NOMO-1 treated with DMSO at 0.1 percent for 48 hours (cell line): ENCODE results near the gene UPP2.
A peak's percentile ranks its signal among the peaks of the same experiment; 100 is the strongest.

Experiments used
- DNase-seq: peaks from one replicate; lab custom pipeline; 2025; ENCODE audit not compliant: unreplicated experiment; lab: John Stamatoyannopoulos, UW

UPP2 gene

DNA sequence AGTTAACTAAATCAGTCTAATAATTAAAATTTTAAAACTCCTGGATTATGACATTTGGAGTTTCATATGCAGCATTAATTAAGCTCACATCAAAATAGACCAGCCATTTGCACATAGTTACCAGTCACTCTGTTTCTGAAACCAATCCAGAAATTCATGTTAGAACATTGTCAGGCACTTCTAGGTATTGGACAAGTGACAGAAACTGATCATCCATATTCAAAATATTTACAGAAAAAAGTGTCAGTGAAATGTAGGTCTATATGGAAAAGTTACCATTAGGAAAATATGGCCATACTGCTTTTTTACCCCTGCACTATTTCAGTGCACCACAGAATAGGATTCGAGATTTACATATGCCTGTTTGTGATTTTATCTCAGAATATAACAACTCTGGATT, 33.4 kb downstream of the UPP2 start:
- DNase-seq, result no peak

DNA sequence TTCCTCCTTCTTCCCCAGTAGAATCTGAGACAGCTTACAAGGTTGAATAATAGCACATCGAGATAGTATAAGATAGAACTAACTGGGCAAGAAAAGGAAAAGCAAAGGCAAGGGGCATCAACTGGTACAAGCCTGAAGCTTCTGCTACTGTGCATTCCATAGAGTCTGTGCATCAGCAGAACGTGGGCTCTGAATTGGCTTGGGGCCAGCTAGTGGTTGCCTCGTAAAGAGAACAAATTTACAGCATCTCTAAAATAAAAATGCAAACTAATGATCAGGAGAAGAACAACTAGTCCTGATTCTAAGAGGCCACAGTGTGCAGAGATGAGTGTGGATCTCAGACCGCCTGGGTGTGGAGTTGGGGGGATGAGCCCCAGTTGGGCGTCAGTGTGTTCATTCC, 36.6 kb downstream of the UPP2 start:
- DNase-seq, result no peak

DNA sequence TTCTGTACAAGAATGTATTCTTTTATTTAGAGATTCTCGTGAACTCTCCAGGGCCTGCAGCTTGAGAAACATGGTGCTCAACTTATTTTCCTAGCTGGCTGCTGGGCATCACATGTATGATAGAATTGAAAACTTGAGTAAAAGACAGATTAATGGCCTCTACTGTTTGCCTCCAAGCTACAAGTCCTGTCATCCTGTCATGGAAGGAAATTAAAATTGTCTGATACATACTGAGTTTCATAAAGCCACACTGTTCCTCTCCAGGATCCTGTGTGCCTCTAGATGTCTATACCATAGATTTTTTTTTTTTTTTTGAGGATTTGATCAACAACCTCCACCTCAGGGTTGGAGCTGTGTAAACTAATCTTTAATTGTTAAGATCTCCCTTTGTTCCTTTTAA, 38.5 kb downstream of the UPP2 start:
- no peak for DNase-seq

DNA sequence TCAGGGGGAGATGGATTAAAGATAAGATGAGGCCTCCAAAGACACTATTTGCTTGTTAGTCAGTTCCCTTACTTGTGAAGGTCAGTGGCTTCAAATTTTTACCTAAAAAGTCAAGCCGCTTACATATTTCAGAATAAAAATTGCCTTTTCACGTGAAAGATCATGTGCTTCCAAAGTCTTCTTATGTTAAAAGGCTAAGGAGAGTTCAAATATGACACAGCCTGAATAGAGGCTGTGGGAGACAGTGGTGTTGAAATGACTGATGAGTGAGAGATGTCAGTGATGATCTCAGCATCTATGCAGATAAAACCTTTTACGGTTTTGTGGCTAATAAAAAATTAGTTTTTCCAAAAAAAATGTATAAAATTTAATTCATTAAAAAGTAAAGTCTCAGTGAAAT, 40.5 kb downstream of the UPP2 start:
- peak; percentile 73 for DNase-seq

DNA sequence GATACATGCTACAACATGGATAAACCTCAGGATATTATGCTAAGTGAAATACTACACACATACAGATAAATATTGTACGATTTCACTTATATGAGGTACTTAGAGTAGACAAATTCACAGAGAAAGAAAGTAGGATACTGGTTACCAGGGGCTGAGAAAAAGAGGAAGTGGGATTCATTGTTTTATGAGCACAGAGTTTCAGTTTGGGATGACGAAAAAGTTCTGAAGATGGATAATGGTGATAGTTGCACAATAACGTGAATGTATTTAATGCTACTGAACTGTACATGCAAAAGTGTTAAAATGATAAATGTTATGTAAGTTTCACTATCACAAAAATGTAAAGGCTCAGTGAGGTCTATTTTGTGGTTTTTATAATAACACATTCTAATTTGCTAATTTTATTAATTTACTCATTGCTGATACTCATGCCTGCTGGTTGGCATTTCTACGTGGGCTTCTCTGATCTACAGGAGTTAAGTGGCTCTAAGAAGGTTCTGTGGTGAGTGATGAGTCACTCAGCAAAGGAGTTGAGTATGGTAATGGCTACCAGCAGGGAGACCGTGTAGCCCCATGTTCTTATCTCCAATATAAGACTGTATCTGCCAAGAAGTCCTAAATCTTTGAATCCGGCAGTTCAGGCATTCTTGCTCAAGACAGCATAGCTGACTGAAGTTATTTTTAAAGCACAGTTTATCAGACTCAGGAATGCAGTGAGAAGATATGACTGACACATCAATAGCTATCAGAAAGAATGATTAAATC, 41.1 kb downstream of the UPP2 start:
- DNase-seq, result peak; percentile 98

DNA sequence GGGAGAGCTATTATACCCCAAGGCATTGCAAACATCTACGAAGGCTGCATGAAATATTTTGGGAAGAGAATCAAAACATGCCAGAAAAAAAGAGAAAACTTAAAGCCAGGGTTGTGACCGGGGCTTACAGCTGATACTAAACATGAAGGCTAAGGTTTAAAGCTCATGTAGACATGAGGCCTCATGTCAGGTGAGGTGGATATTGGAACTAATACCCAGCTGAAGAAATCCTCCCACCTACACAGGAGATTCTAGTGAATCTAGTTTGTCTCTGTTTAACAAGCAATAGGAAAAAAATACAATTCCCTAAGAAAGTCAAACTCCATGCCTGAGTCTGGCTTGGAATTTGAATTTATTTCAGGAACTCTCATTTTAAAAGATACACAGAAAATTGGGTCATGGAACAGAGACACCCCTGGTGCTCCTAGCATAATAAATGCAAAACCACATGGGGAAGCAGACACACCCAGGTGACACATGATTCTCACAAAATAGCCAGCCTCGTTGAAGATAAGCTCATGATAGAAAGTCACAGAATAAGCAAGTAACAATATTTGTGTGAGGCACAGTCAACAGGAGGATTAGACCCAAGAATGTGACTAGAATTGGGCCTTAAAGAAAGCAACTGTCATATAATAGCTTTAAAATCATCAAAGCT, 42.2 kb downstream of the UPP2 start:
- no peak for DNase-seq

DNA sequence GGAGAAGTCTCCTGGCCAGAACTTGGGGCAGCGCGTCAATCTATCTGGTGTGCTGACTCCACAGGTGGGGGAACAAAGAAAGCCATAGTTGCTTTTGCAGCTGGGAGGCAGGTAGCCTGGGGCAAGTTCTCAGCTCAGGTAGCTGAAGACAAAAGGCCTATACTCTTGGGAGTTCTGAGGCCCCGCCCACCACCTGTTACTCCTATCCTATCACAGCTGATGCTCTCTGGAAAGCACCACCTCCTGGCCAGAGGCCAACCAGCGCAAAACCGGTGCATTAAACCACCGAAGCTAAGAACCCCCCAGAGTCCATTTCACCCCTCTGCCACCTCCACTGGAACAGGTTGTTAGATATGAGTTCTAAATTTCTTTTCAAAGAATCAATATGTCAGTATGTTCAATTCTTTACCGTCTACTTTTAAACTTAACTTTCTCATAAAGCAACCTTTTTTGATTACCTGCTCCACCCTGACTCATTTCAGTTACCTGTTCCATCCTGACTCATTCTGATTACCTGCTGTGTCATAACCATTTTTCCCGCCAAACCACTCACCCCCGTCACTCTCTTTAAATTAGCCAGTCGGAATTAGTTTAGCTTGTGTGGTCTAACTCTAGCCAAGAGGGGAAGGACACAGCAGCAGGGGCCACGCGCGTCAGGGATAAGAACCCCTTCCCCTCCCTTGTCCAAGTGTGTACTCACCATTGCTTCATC, 43.4 kb downstream of the UPP2 start:
- DNase-seq, result no peak

DNA sequence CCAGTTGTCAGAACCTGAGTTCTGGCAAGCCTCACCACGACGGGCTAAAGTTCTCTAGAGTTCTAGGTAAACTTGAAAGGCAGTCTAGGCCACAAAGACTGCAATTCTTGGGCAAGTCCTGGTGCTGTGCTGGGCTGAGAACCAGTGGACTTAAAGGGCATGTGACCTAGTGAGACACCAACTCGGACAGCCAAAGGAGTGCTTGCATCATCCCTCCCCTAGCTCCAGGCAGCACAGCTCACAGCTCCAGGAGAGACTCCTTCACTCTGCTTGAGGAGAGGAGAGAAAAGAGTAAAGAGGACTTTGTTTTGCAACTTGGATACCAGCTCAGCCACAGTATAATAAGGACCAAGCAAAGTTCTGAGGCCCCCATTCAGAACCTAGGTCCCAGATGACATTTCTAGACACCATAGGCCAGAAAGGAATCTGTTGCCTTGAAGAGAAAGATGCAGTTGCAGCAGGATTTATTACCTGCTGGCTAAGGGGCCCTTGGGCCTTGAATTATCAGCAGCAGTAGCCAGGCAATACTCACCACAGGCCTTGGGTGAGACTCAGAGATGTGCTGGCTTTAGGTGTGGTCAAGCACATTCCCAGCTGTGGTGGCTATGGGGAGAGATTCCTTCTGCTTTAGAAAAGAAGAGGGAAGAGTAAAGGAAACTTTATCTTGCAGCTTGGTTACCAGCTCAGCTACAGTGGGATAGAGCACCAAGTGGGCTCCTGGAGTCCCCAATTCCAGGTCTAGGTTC, 51.8 kb downstream of the UPP2 start:
- no peak for DNase-seq

DNA sequence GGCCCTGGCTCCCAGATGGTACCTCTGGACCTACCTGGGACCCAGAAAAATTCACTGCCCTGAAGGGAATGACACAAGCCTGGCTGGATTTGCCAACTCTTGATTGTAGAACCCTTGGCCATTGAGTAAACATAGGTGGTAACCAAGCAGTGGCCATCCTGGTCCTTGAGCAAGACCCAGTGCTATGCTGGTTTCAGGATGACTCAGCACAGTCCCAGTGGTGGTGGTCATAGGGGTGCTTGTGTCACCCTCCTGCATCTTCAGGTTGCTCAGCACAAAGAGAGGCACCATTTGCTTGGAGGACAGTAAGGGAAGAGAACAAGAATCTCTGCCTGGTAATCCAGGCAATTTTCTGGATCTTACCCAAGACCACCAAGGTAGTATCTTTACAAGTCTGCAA, 52.9 kb downstream of the UPP2 start:
- DNase-seq, result no peak

DNA sequence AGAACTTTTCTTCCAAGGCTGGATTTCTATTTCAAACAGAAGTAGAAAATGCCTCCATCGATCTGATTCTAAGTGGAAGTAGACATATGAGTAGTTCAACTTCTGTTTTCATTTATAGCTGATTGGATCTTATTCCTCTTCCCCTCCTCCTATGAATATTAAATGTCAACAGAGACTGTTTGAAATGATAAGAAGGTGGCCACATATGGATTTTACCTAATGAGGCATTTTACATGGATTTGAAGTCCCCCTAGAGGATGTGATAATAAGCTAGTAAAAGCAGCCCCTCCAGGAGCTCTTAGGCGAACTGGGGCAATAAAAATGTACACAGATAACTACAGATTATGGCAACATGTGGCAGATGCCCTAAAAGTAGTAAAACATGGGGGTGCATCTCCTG, 71.0 kb downstream of the UPP2 start:
- DNase-seq, result no peak

DNA sequence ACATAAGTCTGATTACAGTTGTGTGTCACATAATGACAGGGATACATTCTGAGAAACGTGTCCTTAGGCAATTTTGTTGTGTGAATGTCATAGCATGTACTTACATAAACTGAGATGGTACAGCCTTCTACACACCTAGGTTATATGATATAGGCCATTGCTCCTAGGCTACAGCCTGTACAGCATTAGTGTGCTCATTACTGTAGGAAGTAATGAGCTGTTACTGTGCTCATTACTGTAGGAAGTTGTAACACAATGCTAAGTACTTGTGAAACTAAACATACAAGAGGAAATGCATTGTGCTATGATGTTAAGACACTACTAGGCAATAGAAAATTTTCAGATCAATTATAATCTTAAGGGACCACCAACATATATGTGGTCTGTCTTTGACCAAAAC, 72.8 kb downstream of the UPP2 start:
- peak; percentile 38 for DNase-seq

DNA sequence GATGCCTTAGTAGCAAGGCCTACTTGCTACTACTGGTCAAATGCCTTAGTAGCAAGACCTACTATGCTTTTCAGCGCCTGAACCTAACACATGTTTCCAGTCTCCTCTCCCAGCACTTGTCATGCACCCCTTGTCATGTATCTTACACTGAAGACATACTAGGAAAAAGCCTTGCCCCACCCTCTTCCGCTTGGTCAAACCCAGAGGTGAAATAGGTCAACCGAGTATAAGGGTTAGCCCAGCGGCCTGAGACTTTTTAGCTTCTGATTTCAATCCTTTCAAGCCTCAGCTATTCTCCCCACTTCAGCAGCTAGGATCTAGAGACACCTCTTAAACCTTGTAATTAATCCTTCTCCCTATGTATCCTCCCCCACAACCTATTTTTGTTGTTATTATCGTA, 73.3 kb downstream of the UPP2 start:
- no peak for DNase-seq

DNA sequence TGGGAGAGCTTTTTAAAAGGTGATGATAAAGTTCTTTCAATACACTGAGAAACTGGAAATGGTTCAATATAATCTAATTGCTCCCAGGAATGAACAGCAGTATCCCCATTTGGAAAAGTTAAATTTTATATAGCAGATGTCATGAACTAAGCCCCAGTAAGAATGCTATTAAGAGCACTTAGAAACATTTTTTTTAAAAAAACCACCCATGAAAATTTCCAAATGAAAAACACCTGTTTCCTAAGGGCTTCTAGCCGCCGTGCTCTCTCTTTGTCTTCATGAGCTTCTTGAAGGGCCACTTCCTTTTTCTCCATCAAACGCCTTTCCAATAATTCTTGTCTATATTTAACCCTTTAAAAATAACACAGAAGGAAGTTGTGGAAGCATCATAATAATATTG, 77.0 kb downstream of the UPP2 start:
- DNase-seq, result peak; percentile 41

DNA sequence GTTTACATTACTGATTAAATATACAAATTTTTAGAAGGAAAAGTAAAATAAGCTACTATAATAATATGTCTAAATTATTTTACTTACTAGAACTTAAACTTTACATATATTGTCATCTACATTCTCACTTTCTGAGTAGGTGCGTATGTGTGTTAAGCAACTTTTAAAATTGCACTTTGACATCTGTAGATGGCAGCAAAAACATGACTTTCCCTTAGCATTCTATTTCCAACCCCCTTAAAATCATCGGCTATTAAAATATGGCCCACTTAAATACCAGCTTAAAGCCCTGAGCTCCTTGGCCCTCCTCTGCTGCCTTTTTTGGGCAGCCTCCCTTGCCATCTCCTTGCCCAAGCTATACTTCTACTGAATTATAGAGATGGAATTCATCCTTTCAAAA, 78.0 kb downstream of the UPP2 start:
- peak; percentile 48 for DNase-seq

DNA sequence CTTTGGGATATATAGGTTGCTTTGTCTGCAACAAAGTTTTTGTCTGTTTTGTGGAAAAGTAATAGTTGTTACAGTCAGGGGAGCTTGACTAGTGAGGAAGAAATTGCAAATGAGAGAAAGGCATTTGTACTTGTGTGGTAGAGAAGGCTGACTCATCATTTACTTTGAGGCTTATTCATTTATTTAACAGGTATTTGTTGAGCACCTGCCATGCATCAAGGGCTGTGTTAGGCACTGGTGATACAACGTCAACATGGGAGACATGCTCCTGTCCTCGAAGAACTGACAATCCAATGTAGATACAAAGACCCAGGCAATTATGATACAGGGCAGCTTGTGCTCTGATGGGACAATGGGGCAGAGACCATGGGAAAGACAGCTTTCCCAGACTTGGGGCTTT, 79.5 kb downstream of the UPP2 start:
- DNase-seq, result no peak

DNA sequence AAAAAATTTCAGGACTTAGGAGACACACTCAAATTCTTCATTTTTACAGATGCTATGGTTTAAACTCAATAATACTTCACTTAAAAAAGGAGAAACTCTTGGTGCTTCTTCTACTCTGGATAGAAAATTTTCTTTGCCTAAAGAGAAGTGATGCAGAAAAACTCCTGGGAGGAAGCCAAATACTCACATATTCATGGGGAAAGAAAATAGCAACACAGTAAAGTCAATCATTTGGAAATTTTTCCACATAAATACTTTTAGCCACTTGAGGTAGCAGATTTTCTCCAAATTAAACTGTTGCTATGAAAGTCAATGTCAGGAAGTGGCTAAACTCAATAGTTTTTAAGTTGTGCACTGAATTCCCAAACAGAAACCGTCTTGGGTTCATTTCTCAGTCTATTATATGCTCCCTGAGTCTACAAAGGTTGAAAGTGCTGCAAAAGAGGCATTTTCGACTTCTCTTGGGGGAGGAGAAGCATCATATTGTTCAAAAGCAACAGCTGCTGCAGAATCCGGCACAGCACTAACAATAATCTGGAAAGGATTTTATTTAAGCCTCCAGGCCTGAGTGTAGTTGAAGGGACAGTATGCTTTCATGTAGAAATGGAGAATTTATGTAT, 81.1 kb downstream of the UPP2 start:
- DNase-seq, result no peak

DNA sequence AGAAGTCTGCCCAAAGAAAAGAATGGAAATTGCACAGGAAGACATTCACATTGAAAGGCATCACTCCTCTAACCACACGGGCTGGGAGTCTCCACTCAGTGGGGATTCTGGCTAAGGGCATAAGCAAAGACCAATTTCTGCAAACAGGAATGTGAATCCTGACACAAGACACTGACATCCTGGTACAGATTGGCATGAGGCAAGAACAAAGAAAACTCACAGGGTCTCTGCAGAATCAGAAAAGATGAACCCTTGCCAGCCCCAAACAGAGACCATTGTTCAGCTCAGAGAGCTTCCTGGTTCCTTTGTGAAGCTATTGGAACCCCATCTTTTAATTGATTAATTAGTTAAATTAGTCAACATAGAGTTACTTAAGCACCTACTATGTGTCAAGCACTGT, 82.3 kb downstream of the UPP2 start:
- DNase-seq, result no peak

DNA sequence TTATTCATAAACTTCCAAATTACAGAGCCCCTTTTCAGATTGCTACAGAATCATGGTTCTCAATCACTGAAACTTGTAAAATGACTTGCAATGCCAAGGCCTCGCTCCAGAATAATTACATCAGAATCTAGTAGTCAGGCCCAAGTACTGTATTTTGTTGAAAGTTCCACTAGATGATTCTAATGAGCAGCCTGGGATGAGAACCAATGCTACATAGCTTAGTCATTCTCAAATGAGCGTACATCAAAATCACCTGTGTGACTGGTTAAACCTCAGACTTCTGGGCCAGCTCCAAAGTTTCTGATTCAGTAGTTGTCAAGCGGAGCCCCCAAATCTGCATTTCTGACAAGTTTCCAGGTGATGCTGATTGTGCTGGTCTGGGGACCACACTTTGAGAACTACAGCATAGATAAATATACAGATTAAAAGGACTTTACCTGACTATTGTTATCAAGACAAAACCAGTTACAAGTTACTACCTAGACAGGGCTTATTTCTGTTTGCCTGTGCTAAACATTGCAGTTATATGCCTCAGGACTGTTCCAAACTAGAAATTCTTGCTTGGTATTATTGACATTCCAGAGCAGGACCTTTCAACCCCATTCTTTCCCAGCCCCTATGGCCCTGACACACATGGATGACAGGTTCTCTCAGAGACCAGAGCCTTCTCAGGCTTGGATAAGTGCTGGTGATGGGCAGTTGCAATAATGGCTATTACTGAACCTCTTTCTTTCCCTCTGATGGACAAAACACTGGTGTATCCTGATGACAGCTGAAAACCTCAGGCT, 83.1 kb downstream of the UPP2 start:
- no peak for DNase-seq
